ENCODE measurements around the gene SMYD1.

GRCh38 chr2:88146590-88146989 lies 79.0 kb downstream of the SMYD1 start:
- TF ChIP-seq CTCF (conservative IDR thresholded peaks at IDR 0.05) (no peak), EZH2 (IDR thresholded peaks at IDR 0.05; ENCODE audit: low read depth) (no peak)
